SK-N-SH (cell line): ENCODE data around the gene ATAD3B. TPM values are rescaled to one million over a fixed set of nuclear protein-coding genes. Genes with fewer than 3 reads are reported as not detected.

Source experiments
- CTCF ChIA-PET: fragments of 300-600, 350-600 bp; formaldehyde crosslinking; extraction: SDS; loops from one replicate; lab custom pipeline; 2021; lab: Yijun Ruan, JAX
- POLR2A ChIA-PET: fragments of 350-600 bp; sonication (Branson Sonifier 250); formaldehyde crosslinking; extraction: SDS; loops from one replicate; lab custom pipeline; 2020; ENCODE audit warnings: antibody characterized with exemption, inconsistent platforms; lab: Yijun Ruan, JAX
- DNase-seq: peaks from one replicate; pipeline ENCODE4 v3.0.0; 2012
- H2AFZ ChIP-seq: fragments of 200-600 bp; sonication (generic); 2 replicates; pipeline ENCODE4 v1.8.1; 2016; ENCODE audit warnings: antibody characterized with exemption, mild to moderate bottlenecking, low read depth
- H3F3A ChIP-seq: fragments of 200-600 bp; sonication (generic); replicated peaks from 2 replicates; pipeline ENCODE3; 2016; ENCODE audit warnings: antibody characterized with exemption, mild to moderate bottlenecking; ENCODE audit not compliant: insufficient read depth
- H3K27ac ChIP-seq, 2 experiments: fragments of 200-500 bp in 1 of 2; fragments of 200-600 bp in 1 of 2; sonication (Bioruptor generic) in 1 of 2; sonication (generic), shearing (Covaris generic) in 1 of 2; 2 replicates each; pipeline versions ENCODE4 v1.5.1 to v1.6.1; 2014 to 2016; ENCODE audit warnings: low read depth in 2 of 2, inconsistent platforms in 1 of 2, low read length in 1 of 2, mild to moderate bottlenecking in 1 of 2, mixed read lengths in 1 of 2
- H3K27me3 ChIP-seq: fragments of 200-600 bp; sonication (generic), shearing (Covaris generic); 2 replicates; pipeline ENCODE4 v1.6.1; 2016; ENCODE audit warnings: mixed run types; ENCODE audit not compliant: insufficient read depth
- H3K36me3 ChIP-seq, 2 experiments: fragments of 200-500 bp in 1 of 2; fragments of 200-600 bp in 1 of 2; sonication (Bioruptor generic) in 1 of 2; sonication (generic) in 1 of 2; replicated peaks in 1 of 2; 2 replicates each; pipeline versions ENCODE3 to v1.5.1; 2014 to 2016; ENCODE audit warnings: low read length in 1 of 2, mild to moderate bottlenecking in 1 of 2; ENCODE audit not compliant: insufficient read depth in 2 of 2, control insufficient read depth in 1 of 2
- H3K4me1 ChIP-seq, 2 experiments: fragments of 200-500 bp in 1 of 2; fragments of 200-600 bp in 1 of 2; sonication (Bioruptor generic) in 1 of 2; sonication (generic), shearing (Covaris generic) in 1 of 2; 2 replicates each; pipeline versions ENCODE4 v1.5.1 to v1.6.1; 2014 to 2016; ENCODE audit warnings: low read depth in 1 of 2, low read length in 1 of 2, mixed run types in 1 of 2; ENCODE audit not compliant: insufficient read depth in 2 of 2, control insufficient read depth in 1 of 2
- H3K4me2 ChIP-seq: fragments of 200-600 bp; sonication (generic), shearing (Covaris generic); 2 replicates; pipeline ENCODE4 v1.6.1; 2017; ENCODE audit warnings: mixed run types
- H3K4me3 ChIP-seq, 2 experiments: fragments of 200-500 bp in 1 of 2; fragments of 200-600 bp in 1 of 2; sonication (Bioruptor generic) in 1 of 2; sonication (generic), shearing (Covaris generic) in 1 of 2; 2 replicates each; pipeline versions ENCODE4 v1.5.1 to v1.8.1; 2014 to 2016; ENCODE audit warnings: low read depth in 2 of 2, inconsistent platforms in 1 of 2, low read length in 1 of 2, mild to moderate bottlenecking in 1 of 2, mixed read lengths in 1 of 2, moderate library complexity in 1 of 2
- H3K79me2 ChIP-seq: fragments of 200-600 bp; sonication (generic); 2 replicates; pipeline ENCODE4 v1.8.1; 2017; ENCODE audit warnings: mild to moderate bottlenecking; ENCODE audit not compliant: insufficient read depth
- H3K9ac ChIP-seq: fragments of 200-600 bp; sonication (generic); 2 replicates; pipeline ENCODE4 v1.6.1; 2017; ENCODE audit warnings: mixed run types
- H3K9me2 ChIP-seq: fragments of 200-600 bp; sonication (generic); 2 replicates; pipeline ENCODE4 v1.6.1; 2017; ENCODE audit warnings: mixed run types
- H3K9me3 ChIP-seq: fragments of 200-600 bp; sonication (generic); 2 replicates; pipeline ENCODE4 v1.6.1; 2017; ENCODE audit warnings: mixed run types, mild to moderate bottlenecking, moderate library complexity
- H4K20me1 ChIP-seq: fragments of 200-600 bp; sonication (generic); 2 replicates; pipeline ENCODE4 v1.6.1; 2017; ENCODE audit warnings: mild to moderate bottlenecking, mixed run types; ENCODE audit not compliant: insufficient read depth
- ELF1 ChIP-seq: IDR thresholded peaks from 2 replicates; pipeline ENCODE4 v1.4.0; 2012
- EP300 ChIP-seq, 2 experiments: IDR thresholded peaks; 2 replicates each; pipeline versions ENCODE4 v1.4.0 to v1.6.1; 2012; ENCODE audit warnings: borderline replicate concordance in 1 of 2, low read depth in 1 of 2, low read length in 1 of 2
- FOSL2 ChIP-seq: IDR thresholded peaks from 2 replicates; pipeline ENCODE4 v1.4.0; 2012; ENCODE audit warnings: low read depth, mild to moderate bottlenecking, moderate library complexity, borderline replicate concordance
- FOXJ3 ChIP-seq: sonication (generic); formaldehyde crosslinking; IDR thresholded peaks from 2 replicates; pipeline ENCODE4 v1.5.1; 2020; ENCODE audit warnings: mild to moderate bottlenecking, missing genetic modification reagents
- FOXM1 ChIP-seq: IDR thresholded peaks from 2 replicates; pipeline ENCODE4 v1.4.0; 2012; ENCODE audit warnings: low read depth, mild to moderate bottlenecking
- GABPA ChIP-seq: IDR thresholded peaks from 2 replicates; pipeline ENCODE4 v1.4.0; 2012; ENCODE audit warnings: low read depth, mild to moderate bottlenecking
- MEF2A ChIP-seq: IDR thresholded peaks from 2 replicates; pipeline ENCODE4 v1.4.0; 2012; ENCODE audit warnings: low read depth, borderline replicate concordance
- MXI1 ChIP-seq: IDR thresholded peaks from 2 replicates; pipeline ENCODE4 v1.6.1; 2012; ENCODE audit warnings: mild to moderate bottlenecking, low read depth, low read length, improper control_type of control experiment
- NFIC ChIP-seq: IDR thresholded peaks from 2 replicates; pipeline ENCODE4 v1.4.0; 2012; ENCODE audit warnings: borderline replicate concordance
- RAD21 ChIP-seq: IDR thresholded peaks from 2 replicates; pipeline ENCODE4 v1.6.1; 2012; ENCODE audit warnings: mild to moderate bottlenecking, low read length
- RXRA ChIP-seq: IDR thresholded peaks from 2 replicates; pipeline ENCODE4 v1.4.0; 2012; ENCODE audit warnings: low read depth, mild to moderate bottlenecking, borderline replicate concordance
- SIN3A ChIP-seq: IDR thresholded peaks from 2 replicates; pipeline ENCODE4 v1.6.1; 2012; ENCODE audit warnings: low read depth, mild to moderate bottlenecking, low read length, moderate library complexity, borderline replicate concordance
- SMC3 ChIP-seq: IDR thresholded peaks from 2 replicates; pipeline ENCODE4 v1.6.1; 2012; ENCODE audit warnings: low read depth, low read length, improper control_type of control experiment
- TCF12 ChIP-seq: IDR thresholded peaks from 2 replicates; pipeline ENCODE4 v1.4.0; 2012
- WGBS: methylation state at CpG from one replicate; pipeline ENCODE4 v1.1.6; 2017; ENCODE audit warnings: low lambda C conversion rate; 5-methylcytosine and 5-hydroxymethylcytosine counted together
- polyA plus RNA-seq, 3 experiments: library from polyadenylated mRNA; depleted of rRNA; stranded (reverse); fragments of >200 nt; gene quantifications; 2 replicates each; pipeline ENCODE4 v1.2.3, GENCODE V29; 2012
- TF ChIP-seq, protein P1 (sequence below): fragments of 150-350 bp; IDR thresholded peaks from 2 replicates; pipeline ENCODE4 v1.6.1; 2017; ENCODE audit warnings: antibody characterized with exemption, low read length, low read depth, borderline replicate concordance
- TF ChIP-seq, protein P2 (sequence below): IDR thresholded peaks from 2 replicates; pipeline ENCODE4 v1.4.0; 2012; ENCODE audit warnings: low read depth
- TF ChIP-seq, protein P3 (sequence below): IDR thresholded peaks from 2 replicates; pipeline ENCODE4 v1.4.0; 2012; ENCODE audit warnings: low read depth, borderline replicate concordance
- TF ChIP-seq, protein P4 (sequence below): fragments of 200-600 bp; sonication (generic); IDR thresholded peaks from 2 replicates; pipeline ENCODE4 v1.6.1; 2017; ENCODE audit warnings: antibody characterized with exemption, mild to moderate bottlenecking, moderate library complexity
- TF ChIP-seq, protein P5 (sequence below): IDR thresholded peaks from 2 replicates; pipeline ENCODE4; 2012
- TF ChIP-seq, protein P6 (sequence below): IDR thresholded peaks from 2 replicates; pipeline ENCODE4 v1.4.0; 2012; ENCODE audit warnings: low read depth, borderline replicate concordance

Gene ATAD3B
- polyA plus RNA-seq, 1 of the 3 experiments (the other 2 are of a cell fraction) = 71.6 TPM

DNA sequence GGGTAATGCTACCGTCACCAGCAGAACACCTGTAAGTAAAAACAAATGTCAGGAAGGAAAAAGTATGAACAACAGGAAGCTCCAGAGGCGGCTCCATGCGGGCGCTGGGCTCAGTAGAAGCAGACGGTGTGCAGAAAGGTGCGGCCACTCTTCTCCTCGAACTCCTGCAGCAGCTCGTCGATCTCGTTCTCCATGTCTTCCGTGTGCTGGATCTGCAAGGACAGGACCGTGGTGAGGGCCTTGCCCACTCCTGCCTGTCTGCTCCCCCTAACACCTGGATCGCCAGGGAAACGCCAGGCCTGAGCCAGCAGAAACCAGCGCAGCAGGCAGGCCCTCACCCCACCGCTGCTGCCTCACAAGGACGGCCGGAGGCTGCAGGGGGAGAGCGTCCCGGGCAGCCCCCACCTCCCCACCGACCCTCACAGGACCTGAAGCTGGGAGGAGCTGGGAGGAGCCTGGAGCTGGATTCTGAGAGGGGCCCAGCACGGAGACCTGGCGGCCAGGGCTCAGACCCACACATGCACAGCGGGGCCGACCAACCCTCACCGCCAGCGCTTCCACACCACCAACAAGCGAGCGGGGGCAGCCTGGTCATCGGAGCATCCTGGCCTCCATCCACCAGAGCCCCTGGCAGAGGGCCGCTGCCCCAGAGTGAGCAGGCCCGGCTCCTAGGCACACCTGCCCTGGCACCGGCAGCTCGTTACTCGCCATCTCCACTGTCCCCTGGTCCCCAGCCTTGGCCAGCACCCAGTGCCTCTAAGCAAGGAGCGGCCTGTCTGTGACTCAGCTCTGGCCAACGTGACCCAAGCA, 70.6 kb downstream of the ATAD3B start (continued):
- TF ChIP-seq, protein P1, sequence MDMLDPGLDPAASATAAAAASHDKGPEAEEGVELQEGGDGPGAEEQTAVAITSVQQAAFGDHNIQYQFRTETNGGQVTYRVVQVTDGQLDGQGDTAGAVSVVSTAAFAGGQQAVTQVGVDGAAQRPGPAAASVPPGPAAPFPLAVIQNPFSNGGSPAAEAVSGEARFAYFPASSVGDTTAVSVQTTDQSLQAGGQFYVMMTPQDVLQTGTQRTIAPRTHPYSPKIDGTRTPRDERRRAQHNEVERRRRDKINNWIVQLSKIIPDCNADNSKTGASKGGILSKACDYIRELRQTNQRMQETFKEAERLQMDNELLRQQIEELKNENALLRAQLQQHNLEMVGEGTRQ = no peak
- TF ChIP-seq FOXM1 (no peak), TCF12 (no peak), SMC3 (no peak), SIN3A (no peak), RXRA (no peak)
- TF ChIP-seq, protein P2, sequence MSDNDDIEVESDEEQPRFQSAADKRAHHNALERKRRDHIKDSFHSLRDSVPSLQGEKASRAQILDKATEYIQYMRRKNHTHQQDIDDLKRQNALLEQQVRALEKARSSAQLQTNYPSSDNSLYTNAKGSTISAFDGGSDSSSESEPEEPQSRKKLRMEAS = no peak
- TF ChIP-seq, protein P3, sequence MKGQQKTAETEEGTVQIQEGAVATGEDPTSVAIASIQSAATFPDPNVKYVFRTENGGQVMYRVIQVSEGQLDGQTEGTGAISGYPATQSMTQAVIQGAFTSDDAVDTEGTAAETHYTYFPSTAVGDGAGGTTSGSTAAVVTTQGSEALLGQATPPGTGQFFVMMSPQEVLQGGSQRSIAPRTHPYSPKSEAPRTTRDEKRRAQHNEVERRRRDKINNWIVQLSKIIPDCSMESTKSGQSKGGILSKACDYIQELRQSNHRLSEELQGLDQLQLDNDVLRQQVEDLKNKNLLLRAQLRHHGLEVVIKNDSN = no peak

DNA sequence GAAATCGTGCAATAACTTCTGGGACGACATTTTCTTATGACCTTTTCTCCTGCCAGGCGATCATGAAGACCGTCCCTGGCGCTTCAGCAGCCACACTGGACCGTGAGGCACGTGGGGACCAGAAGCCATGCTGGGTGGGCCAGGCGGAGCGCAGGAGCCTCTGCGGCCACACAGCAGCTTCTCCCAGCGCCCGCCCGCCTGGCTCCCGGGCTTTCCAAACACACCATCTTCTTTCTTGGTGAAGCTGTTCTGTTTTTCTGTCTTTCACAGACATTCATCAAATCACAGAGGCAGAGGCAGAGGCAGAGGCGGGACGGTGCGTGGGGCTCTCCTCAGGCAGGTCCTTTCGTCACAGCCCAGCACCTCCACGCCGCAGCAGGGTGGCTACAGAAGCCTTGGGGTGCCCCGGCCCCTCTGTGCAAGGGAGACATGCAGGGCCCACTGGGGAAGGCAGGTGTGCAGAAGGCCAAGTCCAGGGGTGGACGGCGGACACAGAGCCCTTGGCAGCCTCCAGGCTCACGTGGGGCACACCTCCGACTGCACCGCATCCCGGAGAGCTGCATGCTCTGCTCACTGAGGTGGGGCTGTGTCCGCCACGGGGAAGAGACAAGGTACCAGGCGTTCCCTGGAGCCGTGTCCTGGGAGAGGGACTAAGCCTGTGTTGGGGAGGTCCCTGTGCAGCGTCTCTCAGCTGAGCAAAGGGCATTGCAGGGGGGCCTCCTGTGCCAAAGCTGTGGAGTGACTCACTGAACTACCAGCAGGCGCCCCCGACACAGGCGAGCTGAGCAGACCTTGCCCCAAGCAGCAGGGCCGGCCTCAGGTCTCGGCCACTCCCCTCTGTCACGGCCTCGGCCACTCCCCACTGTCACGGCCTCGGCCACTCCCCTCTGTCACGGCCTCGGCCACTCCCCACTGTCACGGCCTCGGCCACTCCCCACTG, 71.5 kb downstream of the ATAD3B start:
- Histone ChIP-seq H3K4me2 (no peak overlapping the region), H4K20me1 (no peaks in the 10 kb centered on the region), H3K79me2 (0 out of 2 replicates have a peak, but pooled peaks cover 15% of the 10 kb centered on the region), H3K4me3 (no peak overlapping the region), H3K9me3 (no peaks in the 10 kb centered on the region), H3K27me3 (no peaks in the 10 kb centered on the region), H3K9ac (no peak overlapping the region), H3K4me1 (peaks cover 0 to 25% of the 10 kb centered on the region in 2 experiments; a peak in 1 of 4 replicates), H3K36me3 (peaks cover 0 to 41% of the 10 kb centered on the region in 2 experiments), H2AFZ (no peak overlapping the region), H3K9me2 (no peaks in the 10 kb centered on the region), H3K27ac (no peak overlapping the region; a peak in 1 of 4 replicates), H3F3A (peaks cover 5% of the 10 kb centered on the region)
- no peak for DNase-seq
- POLR2A ChIA-PET = interaction anchor here (0.6 kb wide), 1 partner anchor 15 kb away, joined by 4 read pairs; no protein-coding TSS in a partner anchor
- 90% methylated on average over 28 of the region's 45 CpGs for WGBS
- CTCF ChIA-PET = no interaction called here
- TF ChIP-seq, protein P1 = no peak
- TF ChIP-seq, protein P4, sequence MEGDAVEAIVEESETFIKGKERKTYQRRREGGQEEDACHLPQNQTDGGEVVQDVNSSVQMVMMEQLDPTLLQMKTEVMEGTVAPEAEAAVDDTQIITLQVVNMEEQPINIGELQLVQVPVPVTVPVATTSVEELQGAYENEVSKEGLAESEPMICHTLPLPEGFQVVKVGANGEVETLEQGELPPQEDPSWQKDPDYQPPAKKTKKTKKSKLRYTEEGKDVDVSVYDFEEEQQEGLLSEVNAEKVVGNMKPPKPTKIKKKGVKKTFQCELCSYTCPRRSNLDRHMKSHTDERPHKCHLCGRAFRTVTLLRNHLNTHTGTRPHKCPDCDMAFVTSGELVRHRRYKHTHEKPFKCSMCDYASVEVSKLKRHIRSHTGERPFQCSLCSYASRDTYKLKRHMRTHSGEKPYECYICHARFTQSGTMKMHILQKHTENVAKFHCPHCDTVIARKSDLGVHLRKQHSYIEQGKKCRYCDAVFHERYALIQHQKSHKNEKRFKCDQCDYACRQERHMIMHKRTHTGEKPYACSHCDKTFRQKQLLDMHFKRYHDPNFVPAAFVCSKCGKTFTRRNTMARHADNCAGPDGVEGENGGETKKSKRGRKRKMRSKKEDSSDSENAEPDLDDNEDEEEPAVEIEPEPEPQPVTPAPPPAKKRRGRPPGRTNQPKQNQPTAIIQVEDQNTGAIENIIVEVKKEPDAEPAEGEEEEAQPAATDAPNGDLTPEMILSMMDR = no peak
- TF ChIP-seq MXI1 = no peak
- TF ChIP-seq, protein P5, sequence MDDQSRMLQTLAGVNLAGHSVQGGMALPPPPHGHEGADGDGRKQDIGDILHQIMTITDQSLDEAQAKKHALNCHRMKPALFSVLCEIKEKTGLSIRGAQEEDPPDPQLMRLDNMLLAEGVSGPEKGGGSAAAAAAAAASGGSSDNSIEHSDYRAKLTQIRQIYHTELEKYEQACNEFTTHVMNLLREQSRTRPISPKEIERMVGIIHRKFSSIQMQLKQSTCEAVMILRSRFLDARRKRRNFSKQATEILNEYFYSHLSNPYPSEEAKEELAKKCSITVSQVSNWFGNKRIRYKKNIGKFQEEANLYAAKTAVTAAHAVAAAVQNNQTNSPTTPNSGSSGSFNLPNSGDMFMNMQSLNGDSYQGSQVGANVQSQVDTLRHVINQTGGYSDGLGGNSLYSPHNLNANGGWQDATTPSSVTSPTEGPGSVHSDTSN = no peak
- TF ChIP-seq, protein P6, sequence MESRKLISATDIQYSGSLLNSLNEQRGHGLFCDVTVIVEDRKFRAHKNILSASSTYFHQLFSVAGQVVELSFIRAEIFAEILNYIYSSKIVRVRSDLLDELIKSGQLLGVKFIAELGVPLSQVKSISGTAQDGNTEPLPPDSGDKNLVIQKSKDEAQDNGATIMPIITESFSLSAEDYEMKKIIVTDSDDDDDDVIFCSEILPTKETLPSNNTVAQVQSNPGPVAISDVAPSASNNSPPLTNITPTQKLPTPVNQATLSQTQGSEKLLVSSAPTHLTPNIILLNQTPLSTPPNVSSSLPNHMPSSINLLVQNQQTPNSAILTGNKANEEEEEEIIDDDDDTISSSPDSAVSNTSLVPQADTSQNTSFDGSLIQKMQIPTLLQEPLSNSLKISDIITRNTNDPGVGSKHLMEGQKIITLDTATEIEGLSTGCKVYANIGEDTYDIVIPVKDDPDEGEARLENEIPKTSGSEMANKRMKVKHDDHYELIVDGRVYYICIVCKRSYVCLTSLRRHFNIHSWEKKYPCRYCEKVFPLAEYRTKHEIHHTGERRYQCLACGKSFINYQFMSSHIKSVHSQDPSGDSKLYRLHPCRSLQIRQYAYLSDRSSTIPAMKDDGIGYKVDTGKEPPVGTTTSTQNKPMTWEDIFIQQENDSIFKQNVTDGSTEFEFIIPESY = no peak
- TF ChIP-seq NFIC = no peak
- no peak for TF ChIP-seq GABPA
- TF ChIP-seq ELF1 = no peak
- TF ChIP-seq, protein P2 = no peak
- TF ChIP-seq EP300 (IDR thresholded peaks at IDR 0.05; ENCODE audit: borderline replicate concordance in 1 of 2, low read depth in 1 of 2, low read length in 1 of 2) = no peak
- TF ChIP-seq MEF2A = no peak
- TF ChIP-seq RAD21 = no peak
- TF ChIP-seq FOXJ3 (CRISPR knock-in tag) = no peak
- no peak for TF ChIP-seq FOSL2
- TF ChIP-seq SIN3A = no peak
